Activated CD4-positive, alpha-beta memory T cell treated with anti-CD3 and anti-CD28 coated beads for 36 hours (primary cell): ENCODE results near the gene TPRKB. TPM values are rescaled to one million over a fixed set of nuclear protein-coding genes. Genes with fewer than 3 reads are reported as not detected.
A peak's percentile ranks its signal among the peaks of the same experiment; 100 is the strongest.
"Not testable (repeated sequence)": the region's sequence is repeated elsewhere in the genome, so short reads cannot be mapped to it uniquely, and the experiment has no call there.

Experiments
- CTCF ChIA-PET: fragments of 350-600 bp; sonication (Branson Sonifier 250); formaldehyde crosslinking; loops from one replicate; lab custom pipeline; 2021; ENCODE audit warnings: antibody characterized with exemption, inconsistent platforms; lab: Charles Lee
- POLR2A ChIA-PET: fragments of 350-600 bp; sonication (Branson Sonifier 250); formaldehyde crosslinking; loops from one replicate; lab custom pipeline; 2021; ENCODE audit warnings: antibody characterized with exemption; lab: Charles Lee
- DNase-seq: peaks from one replicate; pipeline ENCODE4 v3.0.0-alpha.2; 2020
- H3K27ac Mint-ChIP-seq: one replicate; pipeline ENCODE4 v1.8.0; 2021; ENCODE audit warnings: mixed read lengths
- H3K27me3 Mint-ChIP-seq: one replicate; pipeline ENCODE4 v1.8.0; 2021; ENCODE audit warnings: mixed read lengths
- H3K36me3 Mint-ChIP-seq: one replicate; pipeline ENCODE4 v1.8.0; 2021; ENCODE audit warnings: mixed read lengths
- H3K4me1 Mint-ChIP-seq: one replicate; pipeline ENCODE4 v1.8.0; 2021; ENCODE audit warnings: low read depth, mixed read lengths
- H3K4me3 Mint-ChIP-seq: one replicate; pipeline ENCODE4 v1.8.0; 2021; ENCODE audit warnings: mild to moderate bottlenecking, mixed read lengths
- H3K9me3 Mint-ChIP-seq: one replicate; pipeline ENCODE4 v1.8.0; 2021; ENCODE audit warnings: mixed read lengths
- intact Hi-C: fragments of 100-400 bp; cut with micrococcal nuclease; formaldehyde crosslinking; loops from one replicate; pipeline ENCODE4 v1.15.1; 2023
- total RNA-seq, 2 experiments: library from RNA; stranded (reverse); gene quantifications; one replicate each; pipeline ENCODE4 v1.2.3, GENCODE V29; 2021

Gene TPRKB
- total RNA-seq, 2 experiments from 2014 or later: 33.2 to 34.6 TPM

GRCh38 chr2:73697606-73698005 is 39.5 kb downstream of the TPRKB start:
- H3K36me3 Mint-ChIP-seq: no peaks in the 10 kb centered on the region
- CTCF ChIA-PET: no interaction called here
- POLR2A ChIA-PET: no interaction called here
- peaks cover 10% of the 10 kb centered on the region for H3K27me3 Mint-ChIP-seq
- H3K4me1 Mint-ChIP-seq: no peaks in the 10 kb centered on the region
- H3K27ac Mint-ChIP-seq: no peak overlapping the region
- no peak overlapping the region for H3K4me3 Mint-ChIP-seq
- no peaks in the 10 kb centered on the region for H3K9me3 Mint-ChIP-seq
- intact Hi-C loops: loop anchor here (10.0 kb wide), 1 partner anchor 87 kb away; the partner anchor contains the start of genes C2orf78 and DUSP11
- DNase-seq: no peak

DNA sequence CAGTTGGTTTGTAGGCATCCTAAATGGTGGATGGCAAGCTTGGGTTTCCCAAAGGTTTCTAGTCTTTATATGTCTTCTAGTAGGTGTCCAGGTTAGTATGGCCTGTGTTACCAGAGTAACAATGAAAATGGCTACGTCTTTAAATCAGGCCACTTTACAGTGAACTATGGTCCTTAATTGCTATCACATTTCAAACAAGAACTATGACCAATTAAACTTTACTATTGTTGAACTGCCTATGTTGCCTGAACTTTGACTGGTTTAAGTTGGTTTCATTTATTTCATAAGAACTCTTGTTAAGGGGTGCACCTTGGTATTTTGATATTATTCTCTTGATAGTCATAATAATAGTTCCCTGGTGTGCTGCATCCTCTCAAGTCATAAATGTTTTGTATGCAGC is 40.2 kb downstream of the TPRKB start:
- CTCF ChIA-PET, H3K27ac Mint-ChIP-seq, H3K9me3 Mint-ChIP-seq, H3K4me1 Mint-ChIP-seq, POLR2A ChIA-PET, DNase-seq, H3K4me3 Mint-ChIP-seq, H3K36me3 Mint-ChIP-seq: not testable (repeated sequence)
- H3K27me3 Mint-ChIP-seq: peaks cover 10% of the 10 kb centered on the region
- intact Hi-C loops: loop anchor here (10.0 kb wide), 1 partner anchor 88 kb away; the partner anchor contains the start of genes C2orf78 and DUSP11

DNA sequence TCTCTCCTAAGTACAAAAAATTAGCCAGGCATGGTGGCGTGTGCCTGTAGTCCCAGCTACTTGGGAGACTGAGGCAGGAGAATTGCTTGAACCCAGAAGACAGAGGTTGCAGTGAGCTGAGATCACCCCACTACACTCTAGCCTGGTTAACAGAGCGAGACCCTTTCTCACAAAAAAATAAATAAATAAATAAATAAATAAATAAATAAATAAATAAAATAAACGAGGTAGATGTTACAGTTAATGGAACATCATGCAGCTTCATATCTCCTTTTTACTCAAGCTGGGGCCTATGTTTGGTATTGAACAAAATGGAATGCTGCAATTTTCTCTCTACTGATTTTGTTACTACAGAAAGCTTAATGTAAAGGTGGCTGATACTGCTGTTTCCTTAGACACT is 40.6 kb downstream of the TPRKB start:
- H3K4me3 Mint-ChIP-seq, POLR2A ChIA-PET, H3K4me1 Mint-ChIP-seq, H3K27ac Mint-ChIP-seq, H3K27me3 Mint-ChIP-seq, H3K9me3 Mint-ChIP-seq, H3K36me3 Mint-ChIP-seq, DNase-seq: not testable (repeated sequence)
- CTCF ChIA-PET: interaction anchor here (2.0 kb wide), 1 partner anchor 415 kb away, joined by 4 read pairs; no protein-coding TSS in a partner anchor
- intact Hi-C loops: loop anchor here (10.0 kb wide), 1 partner anchor 88 kb away; the partner anchor contains the start of genes C2orf78 and DUSP11

DNA sequence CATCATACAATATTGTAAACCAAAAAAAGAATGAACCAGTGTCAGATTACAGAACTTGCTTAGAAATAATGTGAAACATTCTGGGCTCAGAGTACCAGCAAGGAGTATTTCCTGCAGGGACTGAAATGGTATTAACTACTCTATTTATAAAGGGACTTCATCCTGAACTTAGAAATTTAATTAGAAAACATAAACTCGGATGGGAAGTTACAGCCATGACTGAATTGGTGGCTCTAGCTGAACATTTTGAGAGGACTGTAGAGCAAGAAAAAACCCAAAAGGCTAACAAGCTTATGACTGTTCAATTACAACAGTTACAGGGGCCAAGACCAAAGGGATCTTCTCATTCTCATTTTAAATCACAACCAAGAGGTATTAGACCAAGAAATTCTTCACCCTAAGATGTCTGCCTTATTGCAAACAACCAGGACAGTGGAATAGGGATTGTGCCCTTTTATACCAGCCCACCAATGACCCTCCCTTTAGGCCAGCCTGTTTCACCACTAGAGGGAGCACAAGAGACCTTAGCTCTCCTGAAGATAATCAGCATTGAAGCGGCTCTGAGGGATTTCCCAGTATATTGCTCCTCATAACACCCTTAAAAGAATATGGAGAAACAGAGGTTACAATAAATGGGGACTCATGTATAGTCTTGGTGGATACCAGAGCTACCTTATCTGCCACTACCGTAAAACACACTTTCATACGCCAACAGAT is 46.6 kb downstream of the TPRKB start:
- H3K4me3 Mint-ChIP-seq, H3K27me3 Mint-ChIP-seq: not testable (repeated sequence)
- intact Hi-C loops: loop anchor here (10.0 kb wide), 1 partner anchor 94 kb away; the partner anchor contains the start of genes C2orf78 and DUSP11

DNA sequence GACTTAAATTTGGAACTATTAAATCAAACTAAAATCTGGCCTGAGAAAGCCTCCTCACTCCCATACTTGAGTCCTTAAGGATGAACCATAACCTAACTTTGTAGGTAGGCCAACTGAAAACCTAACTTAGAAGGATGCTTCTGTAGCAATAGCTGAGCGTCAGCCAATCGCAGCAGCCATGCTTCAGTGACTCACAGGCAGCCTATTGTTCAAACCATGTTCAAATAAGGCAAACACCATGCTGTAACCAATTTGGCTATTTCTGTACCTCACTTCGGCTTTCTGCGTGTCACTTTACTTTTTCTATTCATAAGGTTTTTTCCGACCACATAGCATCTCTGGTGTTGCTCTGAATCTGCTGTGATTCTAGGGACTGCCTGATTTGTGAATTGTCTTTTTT is 48.7 kb downstream of the TPRKB start:
- H3K4me1 Mint-ChIP-seq, DNase-seq, H3K36me3 Mint-ChIP-seq, H3K4me3 Mint-ChIP-seq, H3K27ac Mint-ChIP-seq, H3K9me3 Mint-ChIP-seq, intact Hi-C loops, POLR2A ChIA-PET, H3K27me3 Mint-ChIP-seq: not testable (repeated sequence)
- CTCF ChIA-PET: interaction anchor here (1.0 kb wide), 1 partner anchor 8 kb away, joined by 3 read pairs; no protein-coding TSS in a partner anchor

More for the DNA sequence above, 46.6 kb downstream of the TPRKB start:
- POLR2A ChIA-PET, H3K9me3 Mint-ChIP-seq, H3K36me3 Mint-ChIP-seq, H3K27ac Mint-ChIP-seq, H3K4me1 Mint-ChIP-seq: not testable (repeated sequence)
- CTCF ChIA-PET: interaction anchor here (1.2 to 1.6 kb wide), 2 partner anchors 10 to 16 kb away, joined by 3 to 6 read pairs; no protein-coding TSS in a partner anchor
- DNase-seq: peak; percentile 39

GRCh38 chr2:73685764-73686438 is 51.2 kb downstream of the TPRKB start:
- Mint-ChIP-seq H3K36me3 (no peaks in the 10 kb centered on the region), H3K9me3 (peaks cover 9% of the 10 kb centered on the region), H3K27me3 (no peaks in the 10 kb centered on the region), H3K27ac (no peak overlapping the region), H3K4me1 (no peaks in the 10 kb centered on the region), H3K4me3 (no peak overlapping the region)
- CTCF ChIA-PET: no interaction called here
- no peak for DNase-seq
- POLR2A ChIA-PET: no interaction called here
- intact Hi-C loops: no loop called here

- H3K27ac Mint-ChIP-seq, intact Hi-C loops, DNase-seq, H3K4me1 Mint-ChIP-seq, H3K27me3 Mint-ChIP-seq, H3K36me3 Mint-ChIP-seq, POLR2A ChIA-PET, CTCF ChIA-PET, H3K4me3 Mint-ChIP-seq, H3K9me3 Mint-ChIP-seq: not testable (repeated sequence)
Measured at GRCh38 chr2:73684905-73685304, 52.2 kb downstream of the TPRKB start.

DNA sequence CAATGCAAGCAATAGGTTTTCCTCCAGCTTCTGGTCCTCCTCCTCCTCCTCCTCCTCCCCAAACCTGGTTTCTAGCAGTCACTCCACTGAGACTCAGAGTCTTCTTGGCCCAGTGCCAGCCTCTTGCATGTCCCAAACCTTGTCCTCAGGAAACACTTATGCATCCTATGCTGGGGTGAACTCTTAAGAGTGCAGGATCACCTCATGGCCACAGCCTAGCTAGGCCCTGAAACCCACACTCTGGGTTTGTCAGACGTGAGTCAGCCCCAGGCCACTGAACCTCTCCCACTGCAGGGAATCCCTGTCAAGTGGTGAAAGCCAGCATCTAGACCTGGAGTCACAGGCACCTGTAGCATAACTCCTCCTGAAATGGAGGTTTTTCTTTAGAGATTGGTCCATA is 52.8 kb downstream of the TPRKB start:
- peak; percentile 13 for DNase-seq
- CTCF ChIA-PET, H3K27ac Mint-ChIP-seq, POLR2A ChIA-PET, H3K27me3 Mint-ChIP-seq, H3K9me3 Mint-ChIP-seq, H3K4me3 Mint-ChIP-seq, H3K4me1 Mint-ChIP-seq, H3K36me3 Mint-ChIP-seq, intact Hi-C loops: not testable (repeated sequence)

- H3K27me3 Mint-ChIP-seq, H3K27ac Mint-ChIP-seq, H3K9me3 Mint-ChIP-seq, POLR2A ChIA-PET, H3K4me1 Mint-ChIP-seq, intact Hi-C loops, H3K36me3 Mint-ChIP-seq, H3K4me3 Mint-ChIP-seq: not testable (repeated sequence)
- CTCF ChIA-PET: interaction anchor here (0.6 to 1.9 kb wide), 12 partner anchors 9 to 656 kb away, joined by 3 to 9 read pairs (median 3); no protein-coding TSS in a partner anchor
- DNase-seq: peak; percentile 43
Measured at GRCh38 chr2:73679951-73680571, 57.1 kb downstream of the TPRKB start.

Other genes with a start within 250 kb of the TPRKB start
- not detected for gene NAT8, start 94.9 kb downstream of the TPRKB start, total RNA-seq
- 10 to 100 TPM; 28.0 to 28.5 TPM for gene DUSP11, start 42.8 kb upstream of the TPRKB start, total RNA-seq
- gene C2orf78, start 46.8 kb upstream of the TPRKB start, total RNA-seq: not detected
- 10 to 100 TPM; 79.9 to 85.3 TPM for gene STAMBP, start 91.6 kb upstream of the TPRKB start, total RNA-seq
- not detected for gene ACTG2, start 155.7 kb upstream of the TPRKB start, total RNA-seq
- gene DGUOK, start 189.5 kb upstream of the TPRKB start, total RNA-seq: 100 to 1,000 TPM; 101 to 102 TPM
- 10 to 100 TPM; 10.5 to 11.8 TPM for gene TET3, start 247.6 kb upstream of the TPRKB start, total RNA-seq